Measurements from ENCODE around the gene OSBPL5. TPM values are rescaled to one million over a fixed set of nuclear protein-coding genes. Genes with fewer than 3 reads are reported as not detected.

The OSBPL5 gene
- total RNA-seq, 4 donors from 2014 or later, result 43.4 to 75.2 (median 56.8) TPM

GRCh38 chr11:3197044-3197695, 32.1 kb upstream of the OSBPL5 start:
- DNase-seq (ENCODE audit: low spot score in 2 of 2), result no peak
- no peaks in the 10 kb centered on the region for H3K9me3 ChIP-seq

GRCh38 chr11:3196161-3197043, 31.3 kb upstream of the OSBPL5 start:
- H3K4me3 ChIP-seq, result no peak overlapping the region
- TF ChIP-seq POLR2A (IDR thresholded peaks at IDR 0.05), result no peak
- TF ChIP-seq POLR2AphosphoS5 (IDR thresholded peaks at IDR 0.05), result no peak
- no peak for TF ChIP-seq CTCF (IDR thresholded peaks at IDR 0.05)
- TF ChIP-seq EP300 (IDR thresholded peaks at IDR 0.05), result no peak
- peaks cover 33% of the 10 kb centered on the region for H3K27me3 ChIP-seq
- H3K36me3 ChIP-seq, result no peaks in the 10 kb centered on the region
- WGBS, result 47% methylated on average over 5 of the region's 23 CpGs
- peaks cover 2% of the 10 kb centered on the region for H3K4me1 ChIP-seq
- H3K9me3 ChIP-seq, result no peaks in the 10 kb centered on the region
- no peak overlapping the region for H3K27ac ChIP-seq
- peak in 1 of 2 donors; percentile 66 for DNase-seq (ENCODE audit: low spot score in 2 of 2)

More at GRCh38 chr11:3197044-3197695, 32.1 kb upstream of the OSBPL5 start:
- 89% methylated on average over 6 of the region's 11 CpGs for WGBS
- Histone ChIP-seq H3K27me3 (peaks cover 41% of the 10 kb centered on the region), H3K27ac (no peak overlapping the region), H3K4me3 (no peak overlapping the region), H3K4me1 (peaks cover 2% of the 10 kb centered on the region), H3K36me3 (no peaks in the 10 kb centered on the region)
- no peak for TF ChIP-seq CTCF (IDR thresholded peaks at IDR 0.05)

GRCh38 chr11:3195251-3196160, 30.4 kb upstream of the OSBPL5 start:
- DNase-seq (ENCODE audit: low spot score in 2 of 2), result peak in 1 of 2 donors; percentile 71
- 35% methylated on average over 4 of the region's 22 CpGs for WGBS
- Histone ChIP-seq H3K36me3 (no peaks in the 10 kb centered on the region), H3K4me1 (peaks cover 2% of the 10 kb centered on the region), H3K27ac (no peak overlapping the region), H3K27me3 (peaks cover 24% of the 10 kb centered on the region), H3K9me3 (no peaks in the 10 kb centered on the region), H3K4me3 (no peak overlapping the region)
- TF ChIP-seq POLR2AphosphoS5 (IDR thresholded peaks at IDR 0.05) (no peak), CTCF (IDR thresholded peaks at IDR 0.05) (peak in 1 of 2 donors; percentile 27)

- TF ChIP-seq POLR2A (IDR thresholded peaks at IDR 0.05) (no peak), EP300 (IDR thresholded peaks at IDR 0.05) (no peak), CTCF (IDR thresholded peaks at IDR 0.05) (no peak)
- Histone ChIP-seq H3K36me3 (no peaks in the 10 kb centered on the region), H3K4me1 (peaks cover 2% of the 10 kb centered on the region), H3K27ac (no peak overlapping the region), H3K9me3 (no peaks in the 10 kb centered on the region), H3K27me3 (peaks cover 13% of the 10 kb centered on the region), H3K4me3 (no peak overlapping the region)
- WGBS, result 75% methylated on average over 8 of the region's 12 CpGs
- DNase-seq (ENCODE audit: low spot score in 2 of 2), result peak in 1 of 2 donors; percentile 62
Measured at GRCh38 chr11:3194016-3194816, 29.1 kb upstream of the OSBPL5 start.
